GM19468 (cell line): ENCODE measurements around the gene HTT-AS.
"Not testable (repeated sequence)": the region's sequence is repeated elsewhere in the genome, so short reads cannot be mapped to it uniquely, and the experiment has no call there.

Experiments used
- ATAC-seq: cut with Tn5 transposase; IDR thresholded peaks from one replicate; pipeline ENCODE4 v1.9.1; 2021; ENCODE audit warnings: mild to moderate bottlenecking, moderate library complexity, moderate number of reproducible peaks; ENCODE audit not compliant: unreplicated experiment; ENCODE audit errors: extremely low read depth

Gene HTT-AS

DNA sequence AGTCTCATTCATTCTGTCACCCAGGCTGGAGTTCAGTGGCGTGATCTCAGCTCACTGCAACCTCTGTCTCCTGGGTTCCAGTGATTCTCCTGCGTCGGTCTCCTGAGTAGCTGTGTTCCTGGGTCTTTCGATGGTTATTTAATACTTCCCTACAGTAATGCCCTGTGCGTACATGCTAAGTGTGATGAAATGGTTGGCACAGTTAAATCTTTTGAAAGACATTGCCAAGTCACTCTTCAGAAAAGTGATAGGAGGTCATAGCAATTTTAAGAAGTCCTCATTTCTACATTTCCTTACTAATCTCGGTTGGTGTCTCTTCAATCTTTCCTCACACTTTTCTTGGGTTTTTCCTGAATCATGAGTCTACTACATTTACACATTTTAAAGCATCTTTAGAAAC is 14.4 kb downstream of the HTT-AS start:
- no peak for ATAC-seq

- no peak for ATAC-seq
Observed at GRCh38 chr4:3054169-3054759, 20.1 kb downstream of the HTT-AS start.

GRCh38 chr4:3051141-3051897 is 23.0 kb downstream of the HTT-AS start:
- ATAC-seq = not testable (repeated sequence)

- peak; percentile 61 for ATAC-seq
Observed at GRCh38 chr4:3047464-3048286, 26.7 kb downstream of the HTT-AS start.

DNA sequence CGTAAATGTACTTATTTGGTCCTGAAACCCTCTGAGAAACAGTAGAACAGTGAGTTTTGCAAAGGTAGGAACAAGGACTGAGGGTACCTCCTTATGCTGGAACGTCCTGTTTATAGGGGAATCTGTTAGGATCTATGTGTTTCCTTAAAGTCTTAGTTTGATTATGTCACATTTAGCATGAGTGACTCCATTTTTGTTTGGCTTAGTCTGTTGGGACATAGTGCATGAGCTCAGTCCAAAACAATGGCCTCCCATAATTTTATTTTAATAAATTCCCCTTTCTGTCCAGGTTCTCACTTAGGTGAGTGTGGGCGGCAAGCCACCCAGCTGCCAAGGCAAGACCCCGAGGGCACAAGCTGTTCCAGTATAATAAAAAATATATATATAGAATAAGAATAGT is 27.7 kb downstream of the HTT-AS start:
- no peak for ATAC-seq

GRCh38 chr4:3046162-3046561 is 28.2 kb downstream of the HTT-AS start:
- no peak for ATAC-seq

DNA sequence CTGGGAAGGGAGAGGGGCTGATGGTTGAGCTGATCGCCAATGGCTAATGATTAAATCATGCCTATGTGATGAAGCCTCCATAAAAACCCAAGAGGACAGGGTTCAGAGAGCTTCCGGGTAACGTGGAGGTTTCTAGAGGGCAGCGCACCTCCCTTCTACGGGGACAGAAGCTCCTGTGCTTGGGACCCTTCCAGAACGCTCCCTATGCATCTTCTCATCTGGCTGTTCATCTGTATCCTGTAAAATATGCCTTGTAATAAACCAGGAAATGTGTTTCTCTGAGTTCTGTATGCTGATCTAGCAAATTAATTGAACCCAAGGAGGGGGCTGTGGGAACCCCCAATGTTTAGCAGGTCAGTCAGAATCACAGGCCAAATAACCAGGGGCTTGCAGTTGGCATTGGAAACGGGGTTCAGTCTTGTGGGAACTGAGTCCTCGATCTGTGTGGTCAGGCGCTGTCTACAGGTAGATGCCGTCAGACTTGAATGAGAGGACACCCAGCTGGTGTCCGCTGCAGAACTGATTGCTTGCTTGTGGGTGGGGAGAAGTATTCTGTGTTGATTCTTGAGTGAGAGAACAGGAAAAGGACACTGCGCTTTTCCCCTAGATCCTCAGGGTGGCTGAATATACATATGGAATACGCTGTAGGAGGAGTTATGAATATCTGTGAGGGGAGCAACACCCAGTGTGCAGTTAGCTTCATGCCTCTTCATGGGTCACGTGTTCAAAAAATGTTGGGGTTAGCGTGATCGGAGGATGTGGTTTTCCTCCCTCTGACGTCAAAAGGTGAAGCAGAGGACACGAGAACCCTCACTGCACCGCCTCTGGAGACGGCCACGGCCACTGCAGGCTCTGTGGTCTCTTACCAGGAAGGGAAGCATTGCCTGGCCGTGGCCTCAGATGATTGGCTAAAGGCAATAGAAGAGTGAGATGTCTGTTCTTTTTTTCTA is 29.2 kb downstream of the HTT-AS start:
- no peak for ATAC-seq

DNA sequence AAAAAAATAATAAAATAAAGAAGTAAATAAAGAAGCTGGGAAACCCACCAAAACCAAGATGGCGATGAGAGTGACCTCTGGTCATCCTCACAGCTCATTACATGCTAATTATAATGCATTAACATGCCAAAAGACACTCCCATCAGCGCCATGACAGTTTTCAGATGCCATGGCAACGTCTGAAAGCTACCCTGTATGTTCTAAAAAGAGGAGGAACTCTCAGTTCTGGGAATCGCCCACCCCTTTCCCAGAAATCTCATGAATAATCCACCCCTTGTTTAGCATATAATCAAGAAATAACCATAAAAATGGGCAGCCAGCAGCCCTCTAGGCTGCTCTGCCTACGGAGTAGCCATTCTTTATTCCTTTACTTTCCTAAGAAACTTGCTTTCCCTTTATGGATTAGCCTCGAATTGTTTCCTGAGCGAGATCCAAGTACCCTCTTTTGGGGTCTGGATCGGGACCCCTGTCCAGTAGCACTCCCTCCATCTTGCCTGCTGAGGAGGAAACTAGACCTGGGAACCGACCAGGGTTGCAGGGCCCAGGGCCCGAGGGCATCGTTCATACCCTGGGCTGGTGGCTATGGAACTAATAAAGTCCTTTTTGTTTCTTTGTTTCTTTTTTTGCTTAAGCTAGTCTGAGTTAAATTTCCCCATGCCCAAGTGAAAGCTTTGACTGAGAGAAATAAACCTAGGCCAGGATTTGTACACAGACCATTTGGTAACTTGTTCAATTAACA is 30.9 kb downstream of the HTT-AS start:
- no peak for ATAC-seq

DNA sequence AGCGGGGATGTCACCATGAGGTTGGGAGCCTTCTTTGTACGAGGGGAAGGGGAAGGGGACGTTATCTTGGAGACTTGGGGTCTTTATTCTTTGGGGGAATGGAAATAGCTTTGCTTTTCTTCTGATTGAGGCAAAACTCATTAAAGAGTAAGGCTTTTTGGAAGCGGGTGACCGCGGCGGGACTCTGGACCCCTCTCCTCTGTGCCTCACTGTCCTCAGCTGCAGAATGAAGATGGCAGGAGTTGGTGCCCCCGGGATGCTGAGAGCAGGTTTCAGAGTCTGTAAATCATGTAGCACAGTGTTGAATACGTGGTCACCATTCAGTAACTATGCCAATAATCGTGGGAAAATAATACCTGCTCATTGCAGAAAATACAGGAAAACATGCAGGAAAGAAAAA is 32.1 kb downstream of the HTT-AS start:
- ATAC-seq = no peak

DNA sequence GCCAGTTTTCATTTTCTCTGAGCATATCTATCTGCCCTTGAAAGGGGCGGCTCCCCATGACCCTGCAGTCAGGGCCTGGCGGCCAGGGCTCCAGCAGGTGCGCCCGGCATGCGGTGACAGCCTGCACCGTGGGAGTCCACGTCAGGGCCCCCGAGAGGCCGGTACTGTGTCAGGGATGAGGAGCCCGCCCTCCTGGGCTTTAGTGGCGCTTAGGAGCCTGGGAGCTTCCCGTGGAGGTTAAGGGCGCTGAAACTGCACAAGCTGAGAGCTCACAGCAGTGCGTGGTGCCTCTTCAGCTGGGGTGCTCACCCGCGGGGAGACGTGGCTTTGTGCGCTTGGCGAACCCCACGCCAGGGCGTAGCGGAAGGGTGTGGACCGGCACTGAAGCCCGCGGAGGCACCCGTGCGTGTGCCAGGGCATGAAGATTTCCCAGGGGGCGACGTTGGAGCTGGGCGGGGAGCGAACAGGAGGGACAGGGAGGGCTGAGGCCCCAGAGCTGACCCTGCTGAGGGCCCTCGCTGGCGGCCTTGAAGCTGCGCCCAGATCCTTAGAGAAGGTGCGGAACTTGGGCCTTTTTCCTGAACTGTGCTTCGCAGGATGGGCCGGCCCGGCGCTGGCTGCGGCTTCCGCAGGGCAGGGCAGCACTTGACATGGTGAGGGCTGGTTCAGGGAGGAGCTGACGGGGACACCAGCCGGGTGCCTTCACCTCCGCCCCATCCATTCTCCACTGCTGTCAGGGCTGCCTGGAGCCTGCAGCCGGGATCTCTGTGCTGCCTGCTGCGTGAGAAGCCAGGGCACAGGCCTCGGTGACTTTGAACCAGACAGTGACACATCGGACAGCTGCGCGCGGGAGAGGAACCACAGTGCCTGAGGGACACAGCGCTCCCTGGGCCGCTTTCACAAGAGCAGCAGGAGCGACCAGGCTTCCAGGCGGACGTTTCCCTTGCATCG is 32.9 kb downstream of the HTT-AS start:
- ATAC-seq = no peak

DNA sequence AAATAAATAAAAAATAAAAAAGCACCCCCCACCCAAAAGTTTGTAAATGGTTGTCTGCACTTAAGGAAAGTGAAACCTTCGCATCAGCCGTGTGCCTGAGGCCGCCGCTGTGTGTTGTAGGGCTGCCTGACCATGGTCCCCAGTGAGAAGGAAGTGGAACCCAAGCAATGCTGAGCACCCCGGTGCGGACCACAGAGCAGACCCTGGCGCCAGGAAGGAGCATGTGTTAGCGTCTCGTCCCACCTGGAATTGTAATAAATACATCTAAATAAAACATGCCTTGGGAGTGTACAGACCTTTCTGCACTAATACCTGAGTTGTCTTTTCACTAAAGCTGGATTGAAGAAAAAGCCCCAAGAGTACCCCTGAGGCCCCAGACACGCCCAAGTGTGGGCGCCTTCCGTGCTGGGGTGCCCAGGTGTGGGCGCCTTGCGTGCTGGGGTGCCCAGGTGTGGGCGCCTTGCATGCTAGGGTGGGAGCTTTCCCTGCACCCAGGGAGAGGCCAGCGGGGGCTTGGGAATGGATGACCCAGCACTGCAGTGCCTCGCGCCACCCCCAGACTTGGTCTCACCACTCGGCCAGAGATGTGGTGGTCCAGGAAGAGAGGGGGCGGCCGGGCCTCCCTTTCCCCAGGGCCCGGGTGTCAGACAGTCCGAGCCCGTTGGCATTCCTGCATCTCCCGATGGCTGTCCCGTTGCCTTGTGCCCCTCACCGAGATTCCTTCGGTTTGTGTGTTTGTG is 33.7 kb downstream of the HTT-AS start:
- ATAC-seq = no peak

DNA sequence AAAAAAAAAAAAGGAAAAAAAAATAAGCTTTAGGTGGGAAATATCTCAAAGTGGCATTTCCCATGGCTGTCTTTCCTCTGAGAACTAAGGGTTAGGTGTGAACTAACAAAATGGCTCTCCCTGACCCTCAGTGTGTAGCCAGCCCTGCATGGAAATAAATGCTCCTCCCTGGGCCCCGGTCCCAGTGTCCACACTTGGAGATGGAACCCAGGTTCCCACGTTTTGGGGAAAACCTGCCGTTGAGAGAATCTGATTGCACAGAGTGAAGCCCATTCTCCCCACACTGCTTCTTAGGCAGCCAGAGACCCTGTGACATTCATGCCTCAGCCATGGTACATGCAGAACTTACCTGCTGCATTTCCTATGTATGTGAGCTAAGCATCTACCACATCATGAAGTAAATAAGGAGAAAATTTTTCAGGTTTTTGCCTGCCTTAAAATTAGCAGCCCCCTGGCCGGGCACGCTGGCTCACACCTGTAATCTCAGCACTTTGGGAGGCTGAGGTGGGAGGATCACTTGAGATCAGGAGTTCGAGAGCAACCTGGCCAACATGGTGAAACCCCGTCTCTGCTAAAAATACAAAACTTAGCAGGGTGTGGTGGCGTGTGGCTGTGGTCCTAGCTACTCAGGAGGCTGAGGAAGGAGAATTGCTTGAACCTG is 34.5 kb downstream of the HTT-AS start:
- ATAC-seq = no peak

GRCh38 chr4:3037957-3038461 is 36.3 kb downstream of the HTT-AS start:
- no peak for ATAC-seq

DNA sequence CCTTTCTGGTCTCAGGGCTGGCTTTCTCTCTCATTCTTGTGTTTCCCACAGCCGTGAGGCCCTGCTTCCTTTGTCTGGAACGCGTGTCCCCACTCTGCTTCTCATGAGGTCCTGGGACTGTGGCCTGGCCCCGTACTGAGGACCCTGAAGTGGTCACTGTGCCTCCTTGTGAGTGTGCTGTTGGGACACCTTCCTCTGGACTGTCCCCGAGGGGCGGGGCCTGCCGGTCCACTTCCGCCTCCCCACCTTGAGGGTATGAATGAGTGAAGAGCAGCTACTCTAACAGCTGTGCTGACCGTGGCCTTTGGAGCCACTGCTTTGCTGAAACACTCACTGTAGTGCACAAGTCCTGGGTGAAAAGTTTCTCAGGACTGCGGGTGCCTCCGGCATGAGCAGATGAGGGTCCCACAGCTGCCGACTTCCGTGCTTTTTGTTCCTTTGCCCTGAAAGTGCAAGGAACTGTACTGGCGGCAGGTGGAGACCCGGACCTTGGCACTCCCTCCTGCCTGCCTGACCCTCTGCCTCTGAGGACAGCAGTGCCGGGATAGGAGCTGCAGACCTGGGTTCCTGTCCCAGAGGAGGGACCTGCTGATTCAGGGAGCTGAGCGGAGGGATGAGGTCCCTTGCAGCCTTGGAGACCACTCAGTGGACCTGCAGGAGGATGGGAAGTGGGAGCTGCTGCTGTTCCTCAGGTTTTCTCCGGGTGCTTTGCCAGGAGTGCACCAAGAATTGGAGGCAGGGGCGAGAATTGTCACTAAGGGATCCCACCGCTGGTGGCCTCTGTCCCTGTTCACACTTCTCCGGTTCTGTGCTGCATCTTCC is 38.0 kb downstream of the HTT-AS start:
- no peak for ATAC-seq

GRCh38 chr4:3035674-3036073 is 38.7 kb downstream of the HTT-AS start:
- ATAC-seq = no peak

GRCh38 chr4:3035249-3035648 is 39.1 kb downstream of the HTT-AS start:
- no peak for ATAC-seq
